NCI-H460 (cell line): Measurements from ENCODE around the gene CAMLG. TPM values are rescaled to one million over a fixed set of nuclear protein-coding genes. Genes with fewer than 3 reads are reported as not detected.

Experiments
- DNase-seq: peaks from one replicate; pipeline ENCODE4 v3.0.0-alpha.2; 2016; ENCODE audit warnings: low read depth; ENCODE audit errors: extremely low read depth
- small RNA-seq, 2 experiments: library from RNA; depleted of rRNA; stranded (forward); fragments of <200 nt; gene quantifications; one replicate each; pipeline ENCODE3, GENCODE V24; 2014
- total RNA-seq: library from RNA; depleted of rRNA; stranded (reverse); fragments of >200 nt; shearing (Covaris generic); gene quantifications from 2 replicates; pipeline ENCODE4 v1.2.3, GENCODE V29; 2014; rRNA removed

CAMLG gene
- total RNA-seq, 1 experiment from 2014 or later = 39.0 TPM

GRCh38 chr5:134772461-134773125, 34.2 kb downstream of the CAMLG start:
- DNase-seq = no peak

- no peak for DNase-seq
Measured at GRCh38 chr5:134777366-134777765, 39.0 kb downstream of the CAMLG start.

- DNase-seq = no peak
Measured at GRCh38 chr5:134784241-134784920, 46.0 kb downstream of the CAMLG start.

GRCh38 chr5:134784946-134785620, 46.7 kb downstream of the CAMLG start:
- DNase-seq = no peak

GRCh38 chr5:134787692-134788091, 49.3 kb downstream of the CAMLG start:
- no peak for DNase-seq

GRCh38 chr5:134791580-134791979, 53.2 kb downstream of the CAMLG start:
- no peak for DNase-seq

- no peak for DNase-seq
Measured at GRCh38 chr5:134792286-134792685, 53.9 kb downstream of the CAMLG start.

- no peak for DNase-seq
Measured at GRCh38 chr5:134793111-134793510, 54.8 kb downstream of the CAMLG start.

GRCh38 chr5:134794082-134794481, 55.7 kb downstream of the CAMLG start:
- DNase-seq = no peak

- DNase-seq = no peak
Measured at GRCh38 chr5:134794819-134795218, 56.5 kb downstream of the CAMLG start.

- no peak for DNase-seq
Measured at GRCh38 chr5:134798468-134798867, 60.1 kb downstream of the CAMLG start.

Small RNA genes lying within 50 kb of the gene (small RNA-seq; reads per million reads assigned to genes)
- gene RNU6-1164P (0 reads per million in 2 experiments), gene RNU6-757P (0 to 0.02 reads per million in 2 experiments)

Other genes with a start within 250 kb of the CAMLG start
- 7.9 and 8.9 TPM in 2 replicates for gene JADE2, start 212.9 kb upstream of the CAMLG start, total RNA-seq
- 64.0 and 84.4 TPM in 2 replicates for gene SAR1B, start 105.7 kb upstream of the CAMLG start, total RNA-seq
- 15.0 and 17.3 TPM in 2 replicates for gene SEC24A, start 89.8 kb upstream of the CAMLG start, total RNA-seq
- 34.6 and 35.8 TPM in 2 replicates for gene DDX46, start 20.2 kb downstream of the CAMLG start, total RNA-seq
- 49.8 and 58.1 TPM in 2 replicates for gene C5orf24, start 107.4 kb downstream of the CAMLG start, total RNA-seq
- 86.7 and 104 TPM in 2 replicates for gene TXNDC15, start 135.8 kb downstream of the CAMLG start, total RNA-seq
- gene PCBD2, start 166.6 kb downstream of the CAMLG start, total RNA-seq = 14.5 and 15.1 TPM in 2 replicates
- gene CATSPER3, start 229.4 kb downstream of the CAMLG start, total RNA-seq = 0.17 and 0.40 TPM in 2 replicates